ENCODE data around the gene OR51V1. TPM values are rescaled to one million over a fixed set of nuclear protein-coding genes. Genes with fewer than 3 reads are reported as not detected.
"Not testable (repeated sequence)": the region's sequence is repeated elsewhere in the genome, so short reads cannot be mapped to it uniquely, and the experiment has no call there.

OR51V1 gene
- total and polyA plus RNA-seq, 8 donors: not detected

DNA sequence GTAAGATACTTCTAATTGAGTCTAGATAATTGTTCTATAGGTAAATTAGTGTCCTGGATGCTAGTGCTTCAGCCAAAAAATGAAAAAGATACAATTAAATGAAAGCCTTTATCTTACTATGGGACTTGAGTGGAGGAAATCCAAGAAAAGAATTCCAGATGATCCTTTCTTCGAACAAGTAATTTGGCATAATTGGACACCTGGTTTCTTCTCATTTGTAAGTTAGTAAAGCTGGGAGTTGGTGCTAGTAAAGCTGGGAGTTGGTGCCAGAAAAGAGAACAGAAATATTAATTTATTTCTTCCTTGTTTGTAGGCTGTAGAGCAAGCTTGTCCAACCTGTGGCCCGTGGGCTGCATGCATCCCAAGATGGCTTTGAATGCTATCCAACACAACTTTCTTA is 12.3 kb downstream of the OR51V1 start:
- H3K9me3 ChIP-seq: no peaks in the 10 kb centered on the region
- no peak for DNase-seq
- TF ChIP-seq, protein P1, sequence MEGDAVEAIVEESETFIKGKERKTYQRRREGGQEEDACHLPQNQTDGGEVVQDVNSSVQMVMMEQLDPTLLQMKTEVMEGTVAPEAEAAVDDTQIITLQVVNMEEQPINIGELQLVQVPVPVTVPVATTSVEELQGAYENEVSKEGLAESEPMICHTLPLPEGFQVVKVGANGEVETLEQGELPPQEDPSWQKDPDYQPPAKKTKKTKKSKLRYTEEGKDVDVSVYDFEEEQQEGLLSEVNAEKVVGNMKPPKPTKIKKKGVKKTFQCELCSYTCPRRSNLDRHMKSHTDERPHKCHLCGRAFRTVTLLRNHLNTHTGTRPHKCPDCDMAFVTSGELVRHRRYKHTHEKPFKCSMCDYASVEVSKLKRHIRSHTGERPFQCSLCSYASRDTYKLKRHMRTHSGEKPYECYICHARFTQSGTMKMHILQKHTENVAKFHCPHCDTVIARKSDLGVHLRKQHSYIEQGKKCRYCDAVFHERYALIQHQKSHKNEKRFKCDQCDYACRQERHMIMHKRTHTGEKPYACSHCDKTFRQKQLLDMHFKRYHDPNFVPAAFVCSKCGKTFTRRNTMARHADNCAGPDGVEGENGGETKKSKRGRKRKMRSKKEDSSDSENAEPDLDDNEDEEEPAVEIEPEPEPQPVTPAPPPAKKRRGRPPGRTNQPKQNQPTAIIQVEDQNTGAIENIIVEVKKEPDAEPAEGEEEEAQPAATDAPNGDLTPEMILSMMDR (IDR thresholded peaks at IDR 0.05): no peak
- H3K27ac ChIP-seq: no peak overlapping the region
- 75 to 76% methylated on average over 2 of the region's 2 CpGs for WGBS, 2 donors
- no peak for ATAC-seq
- no peaks in the 10 kb centered on the region for H3K4me1 ChIP-seq
- H3K36me3 ChIP-seq: no peaks in the 10 kb centered on the region
- intact Hi-C loops (cut with DNase I): no loop called here
- no peaks in the 10 kb centered on the region for H3K27me3 ChIP-seq
- no peak for FAIRE-seq
- H3K4me3 ChIP-seq: no peak overlapping the region

DNA sequence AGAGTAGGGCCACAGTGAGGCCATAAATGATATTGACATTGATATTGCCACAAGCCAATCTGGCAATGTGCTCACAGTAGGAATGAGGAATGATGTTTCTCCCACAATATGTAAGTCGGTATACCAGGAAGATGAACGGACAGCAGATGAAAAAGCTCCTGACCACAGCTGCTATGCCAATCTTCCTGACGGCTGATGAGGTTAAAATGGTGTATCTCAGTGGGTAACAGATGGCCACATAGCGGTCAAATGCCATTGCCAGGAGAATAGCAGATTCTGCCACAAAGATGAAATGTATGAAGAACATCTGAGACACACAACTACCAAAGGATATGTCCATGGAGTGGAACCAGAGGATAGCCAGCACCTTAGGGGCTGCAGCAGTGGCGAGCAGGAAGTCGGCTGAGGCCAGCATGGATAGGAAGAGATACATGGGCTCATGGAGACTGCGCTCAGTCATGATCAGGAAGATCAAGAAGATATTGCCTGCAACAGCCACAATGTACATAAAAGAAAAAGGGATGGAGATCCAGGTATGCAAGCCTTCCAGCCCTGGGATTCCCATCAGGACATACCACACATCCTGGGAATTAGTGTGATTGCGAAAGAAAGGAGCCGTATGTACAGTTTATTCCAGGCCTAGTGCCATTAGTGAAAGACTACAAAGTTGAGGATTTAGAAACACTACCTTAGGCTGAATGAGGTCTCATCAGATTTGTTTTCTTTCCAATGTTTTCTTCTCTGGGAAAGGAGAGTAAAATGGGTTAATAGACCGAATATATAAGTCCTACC is 22.2 kb downstream of the OR51V1 start:
- no peak for FAIRE-seq
- TF ChIP-seq, protein P1 (IDR thresholded peaks at IDR 0.05): no peak
- 62 to 74% methylated on average over 10 of the region's 10 CpGs for WGBS, 2 donors
- Histone ChIP-seq H3K27me3 (peaks cover 0 to 3% (median 0%) of the 10 kb centered on the region in 4 donors), H3K36me3 (no peaks in the 10 kb centered on the region), H3K4me3 (no peak overlapping the region), H3K9me3 (no peaks in the 10 kb centered on the region), H3K4me1 (no peaks in the 10 kb centered on the region), H3K27ac (no peak overlapping the region)
- no peak for ATAC-seq
- DNase-seq: no peak
- intact Hi-C loops (cut with DNase I): no loop called here

DNA sequence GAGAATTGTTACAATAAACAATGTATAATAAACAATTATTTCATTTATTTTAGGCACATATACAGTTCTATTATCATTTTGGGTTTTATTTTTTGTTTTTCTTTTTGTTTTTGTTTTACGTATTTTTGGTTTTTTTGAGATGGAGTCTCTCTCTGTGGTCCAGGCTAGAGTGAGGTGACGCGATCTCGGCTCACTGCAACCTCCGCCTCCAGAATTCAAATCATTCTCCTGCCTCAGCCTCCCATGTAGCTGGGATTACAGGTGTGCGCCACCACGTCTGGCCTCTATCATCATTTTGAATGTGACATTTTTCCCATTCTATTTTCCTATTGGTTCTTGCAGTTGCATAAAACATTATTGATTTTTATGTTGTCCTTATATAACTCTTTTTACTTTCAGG is 25.5 kb downstream of the OR51V1 start:
- DNase-seq (no peak), FAIRE-seq (no peak), ATAC-seq (no peak)
- Histone ChIP-seq H3K4me1 (no peaks in the 10 kb centered on the region), H3K27ac (no peak overlapping the region), H3K4me3 (no peak overlapping the region), H3K9me3 (no peaks in the 10 kb centered on the region), H3K27me3 (peaks cover 0 to 3% (median 0%) of the 10 kb centered on the region in 4 donors), H3K36me3 (no peaks in the 10 kb centered on the region)
- TF ChIP-seq, protein P1 (IDR thresholded peaks at IDR 0.05): no peak
- WGBS, 2 donors: 80 to 85% methylated on average over 7 of the region's 7 CpGs
- intact Hi-C loops (cut with DNase I): no loop called here

DNA sequence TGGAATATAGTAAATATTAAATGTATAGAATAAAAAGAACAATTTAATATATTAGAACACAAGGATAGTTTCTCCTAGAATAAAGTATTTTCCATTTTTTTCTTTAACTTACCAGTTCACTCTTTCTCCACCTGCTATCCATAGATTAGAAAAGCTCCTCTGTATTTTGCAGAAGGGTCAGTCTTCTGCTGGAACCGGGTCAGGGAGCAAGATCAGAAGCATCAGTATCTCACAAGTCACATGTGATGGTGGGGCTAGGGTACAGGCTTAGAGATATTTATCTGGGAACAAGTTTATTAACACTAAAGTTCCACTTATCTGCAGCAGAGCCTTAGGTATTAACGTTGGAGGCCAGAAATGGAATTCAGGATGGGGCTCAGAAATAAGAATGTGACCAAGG is 28.6 kb downstream of the OR51V1 start:
- H3K4me1 ChIP-seq: no peaks in the 10 kb centered on the region
- no peak overlapping the region for H3K27ac ChIP-seq
- TF ChIP-seq, protein P1 (IDR thresholded peaks at IDR 0.05): no peak
- peaks cover 0 to 3% (median 1%) of the 10 kb centered on the region in 4 donors for H3K27me3 ChIP-seq
- ATAC-seq: no peak
- H3K4me3 ChIP-seq: no peak overlapping the region
- 32 to 48% methylated on average over 2 of the region's 2 CpGs for WGBS, 2 donors
- intact Hi-C loops (cut with DNase I): no loop called here
- H3K9me3 ChIP-seq: no peaks in the 10 kb centered on the region
- DNase-seq: no peak
- FAIRE-seq: no peak
- no peaks in the 10 kb centered on the region for H3K36me3 ChIP-seq

DNA sequence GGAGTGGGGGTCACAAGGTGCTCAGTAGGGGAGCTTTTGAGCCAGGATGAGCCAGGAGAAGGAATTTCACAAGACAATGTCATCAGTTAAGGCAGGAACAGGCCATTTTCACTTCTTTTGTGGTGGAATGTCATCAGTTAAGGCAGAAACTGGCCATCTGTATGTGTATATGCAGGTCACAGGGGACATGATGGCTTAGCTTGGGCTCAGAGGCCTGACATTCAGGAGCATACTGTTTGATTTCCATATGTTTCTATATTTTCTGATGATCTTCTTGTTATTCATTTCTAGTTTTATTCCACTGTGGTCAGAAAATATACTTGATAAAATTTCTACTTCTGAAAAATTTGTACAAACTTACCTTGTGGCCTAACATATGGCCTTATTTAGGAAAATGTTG is 34.6 kb downstream of the OR51V1 start:
- H3K9me3 ChIP-seq; H3K27me3 ChIP-seq; H3K4me1 ChIP-seq; DNase-seq; H3K4me3 ChIP-seq; ATAC-seq; H3K27ac ChIP-seq; H3K36me3 ChIP-seq; FAIRE-seq; intact Hi-C loops (cut with DNase I): not testable (repeated sequence)

DNA sequence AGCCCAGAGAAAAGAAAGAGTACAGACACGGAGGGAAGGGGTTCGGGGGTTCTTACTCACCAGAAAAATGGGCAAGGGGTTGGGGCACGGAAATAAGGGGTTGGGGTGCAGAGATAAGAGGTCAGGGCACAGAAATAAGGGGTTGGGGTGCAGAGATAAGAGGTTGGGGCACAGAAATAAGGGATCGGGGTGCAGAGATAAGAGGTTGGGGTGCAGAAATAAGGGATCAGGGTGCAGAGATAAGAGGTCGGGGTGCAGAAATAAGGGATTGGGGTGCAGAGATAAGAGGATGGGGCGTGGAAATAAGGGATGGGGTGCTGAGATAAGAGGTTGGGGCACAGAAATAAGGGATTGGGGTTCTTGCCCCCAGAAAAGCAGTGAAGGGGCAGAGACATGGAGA is 35.7 kb downstream of the OR51V1 start:
- H3K27ac ChIP-seq; H3K4me1 ChIP-seq; H3K36me3 ChIP-seq; H3K4me3 ChIP-seq; H3K27me3 ChIP-seq; H3K9me3 ChIP-seq; DNase-seq; intact Hi-C loops (cut with DNase I); ATAC-seq; FAIRE-seq: not testable (repeated sequence)
- WGBS, 2 donors: 50 to 58% methylated on average over 6 of the region's 6 CpGs

DNA sequence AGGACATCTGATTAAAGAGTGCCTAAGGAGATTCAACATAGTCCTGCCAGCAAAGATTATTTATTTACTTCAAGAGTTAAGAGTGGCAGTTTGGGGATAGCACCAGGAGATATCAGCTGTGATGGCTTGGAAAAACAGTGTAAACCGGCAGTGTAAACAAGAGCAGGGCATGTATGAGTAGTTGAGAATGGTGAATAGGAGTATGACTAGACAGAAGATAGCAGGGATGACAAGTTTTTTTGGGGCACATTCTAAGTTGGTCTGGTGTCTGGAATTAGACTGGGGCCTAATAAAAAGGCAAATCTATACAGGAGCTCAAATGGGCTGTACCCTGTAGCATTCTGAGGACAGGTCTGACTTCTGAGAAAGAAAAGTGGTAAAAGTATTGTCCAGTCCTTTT is 39.4 kb downstream of the OR51V1 start:
- H3K27ac ChIP-seq; DNase-seq; H3K4me3 ChIP-seq; FAIRE-seq; H3K27me3 ChIP-seq; ATAC-seq; H3K4me1 ChIP-seq; H3K36me3 ChIP-seq; H3K9me3 ChIP-seq; intact Hi-C loops (cut with DNase I): not testable (repeated sequence)
- WGBS, 2 donors: no CpG with 5 or more reads among the region's 1 CpG

DNA sequence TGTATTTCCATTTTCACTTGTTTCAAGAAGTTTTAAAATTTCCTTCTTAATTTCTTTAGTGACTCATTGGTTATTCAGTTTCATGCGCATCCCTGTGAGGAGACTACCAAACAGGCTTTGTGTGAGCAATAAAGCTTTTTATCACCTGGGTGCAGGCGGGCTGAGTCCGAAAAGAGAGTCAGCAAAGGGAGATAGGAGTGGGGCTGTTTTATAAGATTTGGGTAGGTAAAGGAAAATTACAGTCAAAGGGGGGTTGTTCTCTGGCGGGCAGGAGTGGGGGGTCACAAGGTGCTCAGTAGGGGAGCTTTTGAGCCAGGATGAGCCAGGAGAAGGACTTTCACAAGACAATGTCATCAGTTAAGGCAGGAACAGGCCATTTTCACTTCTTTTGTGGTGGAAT is 40.3 kb downstream of the OR51V1 start:
- H3K4me3 ChIP-seq; FAIRE-seq; H3K9me3 ChIP-seq; ATAC-seq; H3K27ac ChIP-seq; DNase-seq; H3K4me1 ChIP-seq; H3K27me3 ChIP-seq; intact Hi-C loops (cut with DNase I); H3K36me3 ChIP-seq: not testable (repeated sequence)
- WGBS, 2 donors: 66 to 67% methylated on average over 4 of the region's 4 CpGs

Data from pancreas (tissue), 10 donors.